ENCODE measurements around the gene CBX5. TPM values are rescaled to one million over a fixed set of nuclear protein-coding genes. Genes with fewer than 3 reads are reported as not detected.

Gene CBX5
- total and polyA plus RNA-seq, 9 donors, result 14.3 to 119 (median 94.1) TPM

- H3K27ac ChIP-seq, result no peak overlapping the region
- no peaks in the 10 kb centered on the region for H3K4me1 ChIP-seq (ENCODE audit: insufficient read depth)
- TF ChIP-seq CTCF (IDR thresholded peaks at IDR 0.05), result no peak
- no peak for TF ChIP-seq EP300 (IDR thresholded peaks at IDR 0.05)
- TF ChIP-seq POLR2A (IDR thresholded peaks at IDR 0.05), result no peak
- H3K4me3 ChIP-seq, result no peak overlapping the region
- DNase-seq, result no peak
- H3K36me3 ChIP-seq, result no peaks in the 10 kb centered on the region
- H3K27me3 ChIP-seq, result no peaks in the 10 kb centered on the region
- H3K9me3 ChIP-seq, result no peaks in the 10 kb centered on the region
- intact Hi-C loops (cut with DNase I), result no loop called here
Observed at GRCh38 chr12:54303640-54304039, 23.7 kb upstream of the CBX5 start.

DNA sequence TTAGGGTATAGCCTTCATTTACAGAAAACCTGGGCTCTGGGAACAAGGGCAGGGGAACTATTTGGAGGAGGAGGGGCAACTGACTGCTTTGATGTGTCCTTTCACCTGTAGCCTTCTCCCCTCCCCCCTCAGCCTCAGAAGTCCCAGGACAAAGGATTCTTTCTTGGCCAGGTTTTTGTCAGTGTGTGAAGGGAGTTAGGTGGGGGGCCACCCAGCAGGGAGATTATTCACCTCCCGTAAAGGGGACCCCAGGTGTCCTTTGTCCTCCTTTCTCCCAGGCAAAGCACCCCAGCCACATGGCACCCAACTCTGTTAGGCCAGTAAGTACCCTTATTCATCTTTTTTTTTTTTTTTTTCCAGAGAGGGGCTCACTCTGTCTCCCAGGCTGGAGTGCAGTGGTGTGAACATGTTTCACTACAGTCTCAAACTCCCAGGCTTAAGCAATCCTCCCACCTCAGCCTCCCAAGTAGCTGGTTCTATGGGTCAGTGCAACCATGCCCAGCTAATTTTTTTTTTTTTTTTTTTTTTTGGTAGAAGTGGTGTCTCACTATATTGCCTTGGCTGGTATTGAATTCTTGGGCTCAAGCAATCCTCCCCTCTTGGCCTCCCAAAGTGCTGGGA lies 21.6 kb upstream of the CBX5 start:
- Histone ChIP-seq H3K9me3 (no peaks in the 10 kb centered on the region), H3K27me3 (no peaks in the 10 kb centered on the region), H3K4me1 (ENCODE audit: insufficient read depth) (no peaks in the 10 kb centered on the region), H3K36me3 (no peaks in the 10 kb centered on the region), H3K4me3 (no peak overlapping the region), H3K27ac (no peak overlapping the region)
- no peak for TF ChIP-seq CTCF (IDR thresholded peaks at IDR 0.05)
- WGBS, 3 donors, result 75 to 89% (median 81%) methylated on average over 1 of the region's 1 CpG
- DNase-seq, result no peak
- intact Hi-C loops (cut with DNase I), result no loop called here

- TF ChIP-seq CTCF (IDR thresholded peaks at IDR 0.05) (no peak), EP300 (IDR thresholded peaks at IDR 0.05) (no peak), POLR2A (IDR thresholded peaks at IDR 0.05) (no peak)
- WGBS, 3 donors, result 6 to 9% (median 7%) methylated on average over 23 to 26 of the region's 26 CpGs
- Histone ChIP-seq H3K36me3 (no peaks in the 10 kb centered on the region), H3K4me3 (no peak within 1 kb of the TSS), H3K27me3 (no peaks in the 10 kb centered on the region), H3K9me3 (no peaks in the 10 kb centered on the region), H3K27ac (no peak within 1 kb of the TSS), H3K4me1 (ENCODE audit: insufficient read depth) (no peaks in the 10 kb centered on the region)
- peak in 1 of 5 donors; percentile 24 for DNase-seq
- intact Hi-C loops (cut with DNase I), result no loop called here
Observed at GRCh38 chr12:54300732-54301427, 21.0 kb upstream of the CBX5 start, which contains the start of gene NFE2. Gene NFE2 (minus strand): TSS chr12:54301015. CDS start chr12:54295248, 5,767 bp downstream.

DNA sequence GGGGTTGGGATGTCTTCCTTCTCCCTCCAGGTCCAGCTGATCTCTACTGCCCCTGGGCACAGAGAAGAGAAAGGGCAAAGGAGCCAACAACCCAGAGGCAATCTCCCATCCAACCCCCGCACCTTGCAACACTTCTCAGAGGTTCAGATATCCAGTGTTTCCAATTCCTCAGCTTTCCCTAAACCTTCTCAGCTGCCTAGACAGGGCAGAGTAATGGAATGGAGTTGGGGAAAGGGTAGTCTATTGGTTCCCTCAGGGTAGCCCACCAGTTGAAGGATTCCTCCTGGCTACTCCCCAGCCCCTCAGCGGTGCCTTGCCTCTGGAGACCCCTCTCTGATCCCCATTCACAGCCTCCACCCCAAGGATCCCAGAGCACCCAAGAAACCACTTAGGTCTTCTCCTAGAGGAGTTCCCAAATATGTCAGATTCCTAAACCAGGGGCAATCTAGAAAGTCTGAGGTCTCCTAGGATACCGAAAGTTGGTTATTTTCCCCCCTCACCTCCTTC lies 20.4 kb upstream of the CBX5 start:
- Histone ChIP-seq H3K4me1 (ENCODE audit: insufficient read depth) (no peaks in the 10 kb centered on the region), H3K27me3 (no peaks in the 10 kb centered on the region), H3K27ac (no peak overlapping the region), H3K9me3 (no peaks in the 10 kb centered on the region), H3K4me3 (no peak overlapping the region), H3K36me3 (no peaks in the 10 kb centered on the region)
- intact Hi-C loops (cut with DNase I), result no loop called here
- no peak for DNase-seq
- no peak for TF ChIP-seq CTCF (IDR thresholded peaks at IDR 0.05)
- TF ChIP-seq POLR2A (IDR thresholded peaks at IDR 0.05), result no peak
- no peak for TF ChIP-seq EP300 (IDR thresholded peaks at IDR 0.05)
- 43 to 52% (median 45%) methylated on average over 3 of the region's 3 CpGs for WGBS, 3 donors

All from ovary (tissue), 9 donors.